ENCODE data around the gene BOD1L2. TPM values are rescaled to one million over a fixed set of nuclear protein-coding genes. Genes with fewer than 3 reads are reported as not detected.

Gene BOD1L2
- not detected for polyA plus RNA-seq (ENCODE audit: insufficient read depth in 1 of 5, insufficient read length in 5 of 5, low replicate concordance in 1 of 5)
- long read RNA-seq, donor 1, result 0 reads
- long read RNA-seq, donor 2, result 0 reads
- long read RNA-seq, donor 3, result 0 reads
- long read RNA-seq, donor 4, result 0 reads
- long read RNA-seq, donor 5, result 0 reads
- long read RNA-seq, donor 6, result 0 reads
- long read RNA-seq, donor 7, result 0 reads
- long read RNA-seq, donor 8, result 0 reads

- no peak for DNase-seq
These were observed at the start of gene BOD1L2 for GRCh38 chr18:57146956-57147636. TSS of gene BOD1L2 (plus strand) at chr18:57147087. CDS start at chr18:57147313, 226 bp downstream.

DNA sequence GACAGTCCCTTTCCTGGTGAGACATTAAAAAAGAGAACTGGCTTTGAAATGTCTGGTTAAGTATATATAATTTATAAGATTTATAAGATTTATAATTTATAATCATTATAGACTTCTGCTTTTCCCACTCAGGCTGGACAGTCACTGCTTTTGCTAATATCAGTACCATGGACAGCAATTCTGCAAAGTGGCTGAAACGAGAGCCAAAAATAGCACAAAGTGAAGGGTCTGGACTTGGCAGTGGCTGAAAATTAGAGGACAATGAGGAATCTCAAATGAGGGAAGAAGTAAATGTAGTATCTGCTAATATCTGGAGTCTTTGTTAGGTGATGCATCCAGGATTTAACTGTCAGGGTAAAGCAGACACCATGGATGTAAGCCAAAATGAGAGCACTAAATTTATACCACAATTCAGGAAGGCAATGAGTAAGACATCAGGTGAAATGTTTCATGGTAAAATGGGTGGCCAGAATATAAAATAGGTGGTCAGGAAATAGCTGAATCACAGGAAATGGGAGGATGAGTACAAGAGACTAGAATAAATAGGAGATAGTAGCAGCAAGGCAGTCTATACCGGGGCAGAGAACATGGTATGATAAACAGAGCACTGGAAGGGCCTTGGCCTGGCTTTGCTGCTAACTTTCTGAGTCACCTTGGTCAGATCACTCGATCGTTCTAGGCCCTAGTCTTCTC is 39.6 kb upstream of the BOD1L2 start:
- DNase-seq, result peak; percentile 40 to 55

GRCh38 chr18:57110290-57110689 is 36.6 kb upstream of the BOD1L2 start:
- no peak for DNase-seq

- DNase-seq, result no peak
These were observed 33.0 kb upstream of the BOD1L2 start for GRCh38 chr18:57113799-57114420.

- no peak for DNase-seq
These were observed 30.2 kb upstream of the BOD1L2 start for GRCh38 chr18:57116598-57117132.

- DNase-seq, result no peak
These were observed 25.3 kb upstream of the BOD1L2 start for GRCh38 chr18:57121542-57122112.

GRCh38 chr18:57122936-57123510 is 23.9 kb upstream of the BOD1L2 start:
- no peak for DNase-seq

GRCh38 chr18:57125627-57126026 is 21.3 kb upstream of the BOD1L2 start:
- DNase-seq, result no peak

GRCh38 chr18:57128220-57128932 is 18.5 kb upstream of the BOD1L2 start:
- DNase-seq, result no peak

GRCh38 chr18:57131101-57131500 is 15.8 kb upstream of the BOD1L2 start:
- no peak for DNase-seq

DNA sequence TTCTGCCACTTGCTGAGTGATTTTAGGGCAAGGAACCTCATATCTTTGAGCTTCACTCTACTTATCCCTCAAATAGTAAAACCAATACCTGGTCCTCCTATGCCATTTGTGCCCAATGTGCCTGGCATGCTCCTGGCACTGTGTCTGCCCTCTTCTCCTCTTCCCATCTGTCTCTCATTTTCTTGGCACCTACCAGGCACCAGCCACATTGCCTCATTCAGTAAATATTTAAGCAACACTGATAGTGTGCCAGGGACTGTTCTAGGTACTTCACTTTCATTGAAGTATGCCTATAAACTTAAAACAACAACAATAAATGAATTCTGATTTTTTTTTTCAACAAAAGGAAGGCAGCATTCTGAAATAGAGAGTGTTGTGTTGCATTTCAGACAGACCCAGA is 15.1 kb upstream of the BOD1L2 start:
- no peak for DNase-seq

DNA sequence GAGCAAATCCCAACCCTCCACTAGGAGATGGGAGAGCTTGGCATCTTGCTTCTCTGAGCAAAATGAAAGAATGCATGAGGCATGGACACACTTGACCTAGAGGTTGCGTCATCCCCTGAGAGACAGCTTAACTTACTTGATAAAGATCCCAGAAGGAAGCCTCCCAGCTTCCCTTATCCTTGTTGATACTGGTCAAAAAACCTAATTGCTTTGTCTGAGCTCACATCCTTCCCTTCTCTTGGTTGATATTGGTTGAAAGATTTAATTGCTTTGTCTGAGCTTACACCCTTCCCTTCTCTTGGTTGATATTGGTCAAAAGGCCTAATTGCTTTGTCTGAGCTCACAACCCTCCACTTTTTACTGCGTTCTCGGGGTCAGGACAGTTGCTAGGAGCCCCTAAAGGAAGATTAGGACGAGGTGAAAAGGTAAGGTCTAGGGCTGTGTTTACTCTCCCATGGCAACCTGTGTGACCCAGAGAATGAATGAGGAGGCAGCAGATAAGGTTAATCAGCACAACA is 12.2 kb upstream of the BOD1L2 start:
- no peak for DNase-seq

GRCh38 chr18:57135699-57136098 is 11.2 kb upstream of the BOD1L2 start:
- DNase-seq, result no peak

DNA sequence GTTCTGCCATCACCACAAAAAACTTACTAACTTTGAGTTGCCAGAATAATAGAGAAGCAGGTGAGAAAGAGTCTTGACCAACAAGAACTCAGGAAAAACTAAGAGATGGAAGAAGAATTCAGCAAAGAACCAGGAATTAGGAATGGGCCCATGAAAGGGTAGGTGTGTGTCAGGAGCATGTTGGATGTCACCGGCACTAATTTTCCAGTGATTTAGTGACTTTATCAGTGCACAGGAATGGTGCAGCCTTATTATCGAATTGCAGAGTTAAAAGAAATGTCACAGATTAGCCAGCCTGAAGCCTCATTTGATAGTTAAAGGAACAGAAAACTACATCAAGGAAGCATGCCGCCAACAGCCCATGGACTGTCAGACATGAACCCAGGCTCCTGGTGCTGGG is 9.0 kb upstream of the BOD1L2 start:
- no peak for DNase-seq

DNA sequence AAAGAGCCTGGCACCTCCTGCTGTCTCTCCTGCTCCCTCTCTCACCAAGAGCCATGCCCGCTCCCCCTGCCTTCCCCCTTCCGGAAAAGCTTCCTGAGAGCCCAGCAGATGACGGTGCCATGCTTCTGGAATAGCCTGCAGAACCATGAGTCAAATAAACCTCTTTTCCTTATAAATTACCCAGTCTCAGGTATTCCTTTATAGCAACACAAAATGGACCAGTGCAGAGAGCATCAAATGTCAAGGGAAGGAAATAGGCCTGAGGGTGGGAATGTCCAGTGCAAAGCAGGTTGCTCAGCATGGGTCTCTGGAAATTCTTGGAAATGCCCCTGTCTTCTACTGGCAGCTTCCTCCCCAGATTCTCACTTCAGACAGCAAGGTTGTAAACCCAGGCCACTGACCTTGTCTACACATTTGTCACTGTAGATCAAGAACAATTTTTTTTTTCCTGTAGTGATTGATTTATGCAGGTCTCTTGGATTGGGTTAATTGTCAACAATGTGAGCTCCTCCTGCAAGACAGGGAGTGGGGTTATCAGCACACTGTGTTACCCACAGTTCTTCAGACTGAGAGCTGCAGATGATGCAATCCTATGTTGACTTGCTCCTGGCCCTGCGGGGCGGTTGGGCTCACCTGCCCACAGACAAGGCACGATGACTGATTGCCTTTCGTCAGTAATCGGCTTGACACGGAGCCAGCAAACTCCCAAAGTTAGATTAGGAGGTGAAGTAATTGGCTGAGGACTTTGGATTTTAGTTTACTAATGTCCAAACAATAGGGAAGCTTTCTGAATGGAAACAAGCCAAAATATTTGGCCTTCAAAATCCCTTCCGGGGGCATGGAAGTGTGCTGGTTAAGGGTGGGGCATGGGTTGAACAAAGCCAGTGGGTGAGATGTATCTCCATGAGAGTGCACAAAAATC is 5.4 kb upstream of the BOD1L2 start:
- no peak for DNase-seq

DNA sequence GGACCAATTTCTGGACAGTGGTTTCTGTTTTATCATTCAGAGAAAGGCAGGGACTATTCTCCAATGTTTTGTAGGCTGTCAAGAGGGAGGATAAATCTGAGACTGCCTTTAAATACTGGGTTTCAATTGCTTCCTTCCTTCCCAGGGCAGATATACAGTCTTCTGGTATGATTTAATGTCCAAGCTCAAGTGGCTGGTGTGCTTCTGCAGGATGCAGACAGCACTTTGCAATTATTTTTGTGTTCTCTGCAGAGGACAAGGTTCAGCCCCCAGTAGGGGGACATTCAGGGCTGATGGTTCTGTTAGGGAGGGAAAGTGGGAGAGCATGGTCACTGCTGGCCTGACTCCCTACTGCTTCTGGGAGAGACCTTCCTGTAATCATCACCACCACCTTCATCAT is 4.6 kb upstream of the BOD1L2 start:
- DNase-seq, result no peak

- no peak for DNase-seq
These were observed 3.6 kb upstream of the BOD1L2 start for GRCh38 chr18:57143265-57143664.

DNA sequence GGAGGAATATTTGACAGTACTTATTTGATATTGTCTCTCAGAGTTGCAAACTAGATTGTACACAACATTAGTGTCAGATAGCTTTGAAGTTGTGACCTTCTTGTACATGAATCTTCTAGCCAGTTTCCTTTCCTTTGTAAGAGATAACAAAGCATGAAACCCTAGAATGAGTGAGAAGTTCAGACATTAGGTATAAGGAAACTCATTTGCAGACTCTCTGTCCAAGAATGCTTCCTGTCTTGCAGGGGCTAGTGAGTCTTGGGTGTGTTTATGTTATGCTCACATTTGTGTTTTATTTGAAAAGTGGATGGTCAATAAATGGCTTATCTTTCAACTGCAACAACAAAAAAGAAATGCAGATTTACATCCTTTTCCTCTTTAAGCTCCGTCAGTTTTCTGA is 1.4 kb downstream of the BOD1L2 start:
- no peak for DNase-seq

- no peak for DNase-seq
These were observed 2.2 kb downstream of the BOD1L2 start for GRCh38 chr18:57149051-57149450.

DNA sequence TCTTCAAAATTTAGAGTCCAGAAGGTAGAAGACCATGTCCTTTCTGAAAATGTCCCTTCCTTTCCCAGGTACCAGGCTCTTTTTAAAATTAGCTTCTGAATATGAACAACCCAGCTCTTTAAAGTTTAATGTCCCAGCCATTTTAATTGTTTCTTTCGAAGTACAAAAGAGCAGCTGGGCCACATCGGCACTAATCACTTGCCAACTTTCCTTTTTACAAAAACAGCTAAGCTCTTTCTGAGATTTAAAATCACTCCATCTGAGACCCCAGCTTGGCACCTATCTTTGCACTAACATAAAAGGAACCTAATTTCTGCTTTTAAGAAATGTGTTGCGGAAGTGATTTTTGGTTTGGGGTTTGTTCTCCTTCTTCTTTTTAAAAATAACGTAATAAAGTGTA is 2.6 kb downstream of the BOD1L2 start:
- DNase-seq, result no peak

Measured in right lung (tissue), 10 donors.